Prostate gland (tissue), 2 donors: ENCODE results near the gene MMP2. TPM values are rescaled to one million over a fixed set of nuclear protein-coding genes. Genes with fewer than 3 reads are reported as not detected.

Experiments
- DNase-seq: peaks from one replicate; pipeline ENCODE4 v3.0.0-alpha.2; 2019; ENCODE audit warnings: low spot score
- H3K27ac ChIP-seq, 2 donors: fragments of 200-600 bp; sonication (generic); 2 replicates each; pipeline ENCODE4 v1.5.1; 2017 to 2019
- H3K27me3 ChIP-seq: fragments of 200-600 bp; sonication (generic); replicated peaks from 2 replicates; pipeline ENCODE4 v1.5.1; 2019; ENCODE audit not compliant: insufficient read depth
- H3K36me3 ChIP-seq, 2 donors: fragments of 200-600 bp; sonication (generic); 1 replicate in 1 of 2; 2 replicates in 1 of 2; pipeline versions ENCODE4 v1.5.1 to v1.8.1; 2017 to 2019
- H3K4me1 ChIP-seq: fragments of 200-600 bp; sonication (generic); replicated peaks from 2 replicates; pipeline ENCODE4 v1.5.1; 2019
- H3K4me3 ChIP-seq, 2 donors: fragments of 200-600 bp; sonication (generic); 2 replicates each; pipeline ENCODE4 v1.5.1; 2017 to 2019
- H3K9me3 ChIP-seq: fragments of 200-600 bp; sonication (generic); 2 replicates; pipeline ENCODE4 v1.5.1; 2017
- POLR2A ChIP-seq: fragments of 450-650 bp; IDR thresholded peaks from one replicate; pipeline ENCODE4 v1.6.1; 2016; ENCODE audit warnings: antibody characterized with exemption, mild to moderate bottlenecking
- POLR2AphosphoS5 ChIP-seq: sonication (generic); formaldehyde crosslinking; IDR thresholded peaks from one replicate; pipeline ENCODE4 v1.6.1; 2017; ENCODE audit warnings: antibody characterized with exemption
- WGBS: methylation state at CpG from one replicate; pipeline ENCODE4 v1.1.5; 2018; 5-methylcytosine and 5-hydroxymethylcytosine counted together
- intact Hi-C: fragments of 100-400 bp; cut with DNase I; formaldehyde crosslinking; loops from one replicate; pipeline ENCODE4 v1.14.2; 2022
- total RNA-seq, 2 donors: library from RNA; depleted of rRNA; stranded (reverse); fragments of >200 nt; gene quantifications; one replicate each; pipeline ENCODE4 v1.1.0, GENCODE V29; 2016
- TF ChIP-seq, protein P1 (sequence below), 4 experiments: fragments of 200-600 bp in 2 of 4; fragments of 450-650 bp in 2 of 4; sonication (generic) in 2 of 4; IDR thresholded peaks; 1 replicate in 3 of 4; 2 replicates in 1 of 4; pipeline ENCODE4 v1.5.1; 2016 to 2019; ENCODE audit warnings: antibody characterized with exemption in 4 of 4, mild to moderate bottlenecking in 2 of 4, moderate library complexity in 2 of 4

Gene MMP2
- 100 to 1,000 TPM in 1 of 2 donors, 10 to 100 TPM in 1; 22.9 to 175 TPM for total RNA-seq

DNA sequence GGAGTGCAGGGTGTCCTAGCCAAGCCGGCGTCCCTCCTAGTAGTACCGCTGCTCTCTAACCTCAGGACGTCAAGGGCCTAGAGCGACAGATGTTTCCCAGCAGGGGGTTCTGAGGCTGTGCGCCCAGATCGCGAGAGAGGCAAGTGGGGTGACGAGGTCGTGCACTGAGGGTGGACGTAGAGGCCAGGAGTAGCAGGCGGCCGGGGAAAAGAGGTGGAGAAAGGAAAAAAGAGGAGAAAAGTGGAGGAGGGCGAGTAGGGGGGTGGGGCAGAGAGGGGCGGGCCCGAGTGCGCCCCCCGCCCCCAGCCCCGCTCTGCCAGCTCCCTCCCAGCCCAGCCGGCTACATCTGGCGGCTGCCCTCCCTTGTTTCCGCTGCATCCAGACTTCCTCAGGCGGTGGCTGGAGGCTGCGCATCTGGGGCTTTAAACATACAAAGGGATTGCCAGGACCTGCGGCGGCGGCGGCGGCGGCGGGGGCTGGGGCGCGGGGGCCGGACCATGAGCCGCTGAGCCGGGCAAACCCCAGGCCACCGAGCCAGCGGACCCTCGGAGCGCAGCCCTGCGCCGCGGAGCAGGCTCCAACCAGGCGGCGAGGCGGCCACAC lies at the start of gene MMP2:
Gene MMP2 (plus strand): TSS at position 372 of the 603 bp plus-strand sequence. CDS start 282 bp downstream, outside the sequence.
- Histone ChIP-seq H3K4me1 (no peaks in the 10 kb centered on the region), H3K36me3 (no peaks in the 10 kb centered on the region), H3K4me3 (peak within 1 kb of the TSS; percentile 40 to 44), H3K27ac (peak within 1 kb of the TSS; percentile 59 to 64), H3K9me3 (no peaks in the 10 kb centered on the region), H3K27me3 (no peaks in the 10 kb centered on the region)
- WGBS: 10% methylated on average over 43 of the region's 46 CpGs
- no peak for DNase-seq
- TF ChIP-seq POLR2A: no peak
- TF ChIP-seq POLR2AphosphoS5: no peak
- TF ChIP-seq, protein P1, sequence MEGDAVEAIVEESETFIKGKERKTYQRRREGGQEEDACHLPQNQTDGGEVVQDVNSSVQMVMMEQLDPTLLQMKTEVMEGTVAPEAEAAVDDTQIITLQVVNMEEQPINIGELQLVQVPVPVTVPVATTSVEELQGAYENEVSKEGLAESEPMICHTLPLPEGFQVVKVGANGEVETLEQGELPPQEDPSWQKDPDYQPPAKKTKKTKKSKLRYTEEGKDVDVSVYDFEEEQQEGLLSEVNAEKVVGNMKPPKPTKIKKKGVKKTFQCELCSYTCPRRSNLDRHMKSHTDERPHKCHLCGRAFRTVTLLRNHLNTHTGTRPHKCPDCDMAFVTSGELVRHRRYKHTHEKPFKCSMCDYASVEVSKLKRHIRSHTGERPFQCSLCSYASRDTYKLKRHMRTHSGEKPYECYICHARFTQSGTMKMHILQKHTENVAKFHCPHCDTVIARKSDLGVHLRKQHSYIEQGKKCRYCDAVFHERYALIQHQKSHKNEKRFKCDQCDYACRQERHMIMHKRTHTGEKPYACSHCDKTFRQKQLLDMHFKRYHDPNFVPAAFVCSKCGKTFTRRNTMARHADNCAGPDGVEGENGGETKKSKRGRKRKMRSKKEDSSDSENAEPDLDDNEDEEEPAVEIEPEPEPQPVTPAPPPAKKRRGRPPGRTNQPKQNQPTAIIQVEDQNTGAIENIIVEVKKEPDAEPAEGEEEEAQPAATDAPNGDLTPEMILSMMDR (IDR thresholded peaks at IDR 0.05): no peak
- intact Hi-C loops: no loop called here

DNA sequence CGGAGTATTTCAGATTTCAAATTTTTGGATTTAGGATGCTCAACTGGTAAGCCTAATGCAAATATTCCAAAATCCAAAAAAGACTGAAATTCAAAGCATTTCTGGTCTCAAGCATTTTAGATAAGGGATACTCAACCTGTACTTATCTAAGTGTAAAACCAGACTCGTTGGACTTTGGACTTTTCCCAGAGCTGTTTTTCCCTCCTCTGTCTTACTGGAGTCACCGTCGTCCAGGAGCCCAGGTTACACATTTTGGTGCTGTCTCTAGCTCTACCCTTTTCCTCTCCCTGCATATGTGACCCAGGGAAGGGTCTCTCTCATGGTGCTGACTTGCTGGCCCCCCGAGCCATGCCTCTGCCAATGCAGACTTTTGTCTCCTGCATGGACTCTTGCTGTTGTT lies 46.0 kb upstream of the MMP2 start:
- TF ChIP-seq POLR2A: no peak
- no peak overlapping the region for H3K4me3 ChIP-seq
- no peak for DNase-seq
- no peaks in the 10 kb centered on the region for H3K4me1 ChIP-seq
- 74% methylated on average over 5 of the region's 5 CpGs for WGBS
- H3K9me3 ChIP-seq: no peaks in the 10 kb centered on the region
- intact Hi-C loops: no loop called here
- H3K27me3 ChIP-seq: no peaks in the 10 kb centered on the region
- no peaks in the 10 kb centered on the region for H3K36me3 ChIP-seq
- no peak overlapping the region for H3K27ac ChIP-seq

- WGBS: 88% methylated on average over 5 of the region's 5 CpGs
- H3K27ac ChIP-seq: no peak overlapping the region
- TF ChIP-seq POLR2A (no peak), POLR2AphosphoS5 (no peak)
- TF ChIP-seq, protein P1 (IDR thresholded peaks at IDR 0.05): no peak
These were observed 45.5 kb upstream of the MMP2 start for GRCh38 chr16:55433535-55433934.

DNA sequence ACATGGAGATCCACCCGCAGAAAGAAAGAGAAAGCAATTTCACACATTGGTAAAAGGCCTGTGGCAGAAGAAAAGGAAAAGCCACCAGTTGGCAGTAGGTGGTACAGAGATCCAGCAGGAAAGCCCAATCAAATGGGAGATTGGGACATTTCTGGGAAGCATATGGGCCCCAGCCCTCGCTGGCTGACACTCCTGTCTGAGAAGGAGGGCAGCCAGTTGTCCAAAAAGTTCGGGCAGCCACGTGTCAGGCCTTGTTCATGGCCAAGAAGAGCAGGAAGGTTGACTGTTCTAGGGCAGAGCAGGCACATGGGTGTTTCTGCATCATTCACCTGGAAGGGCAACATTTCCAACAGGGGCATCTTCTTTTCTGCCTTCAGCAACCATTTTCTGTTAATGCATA lies 45.0 kb upstream of the MMP2 start:
- WGBS: 76% methylated on average over 4 of the region's 4 CpGs
- H3K27me3 ChIP-seq: no peaks in the 10 kb centered on the region
- H3K27ac ChIP-seq: no peak overlapping the region
- TF ChIP-seq POLR2AphosphoS5 (no peak), POLR2A (no peak)
- TF ChIP-seq, protein P1 (IDR thresholded peaks at IDR 0.05): no peak
- DNase-seq: no peak
- H3K36me3 ChIP-seq: no peaks in the 10 kb centered on the region
- H3K4me3 ChIP-seq: no peak overlapping the region
- intact Hi-C loops: no loop called here
- no peaks in the 10 kb centered on the region for H3K4me1 ChIP-seq
- no peaks in the 10 kb centered on the region for H3K9me3 ChIP-seq

More at GRCh38 chr16:55433535-55433934, 45.5 kb upstream of the MMP2 start:
- Histone ChIP-seq H3K4me1 (no peaks in the 10 kb centered on the region), H3K9me3 (no peaks in the 10 kb centered on the region), H3K36me3 (no peaks in the 10 kb centered on the region), H3K27me3 (no peaks in the 10 kb centered on the region), H3K4me3 (no peak overlapping the region)
- DNase-seq: no peak
- intact Hi-C loops: no loop called here

DNA sequence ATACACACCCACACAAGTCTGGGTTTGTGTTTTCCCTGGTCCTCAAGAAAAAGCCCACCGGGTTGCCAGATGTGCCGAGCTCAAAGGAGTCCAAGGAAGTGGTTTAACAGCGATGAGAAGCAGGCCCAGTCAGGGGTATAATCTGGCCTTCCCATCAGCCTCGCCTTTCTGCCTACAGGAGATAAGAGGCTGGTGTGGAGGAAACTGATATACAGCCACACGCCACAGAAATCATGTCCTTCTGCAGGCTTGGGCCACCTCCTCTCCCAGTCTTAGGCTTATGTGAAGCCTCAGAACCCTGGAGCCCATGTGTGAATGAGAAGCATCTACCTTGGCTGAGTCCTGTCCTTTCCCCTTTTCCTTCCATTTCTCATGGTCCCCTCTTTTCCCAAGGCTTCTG lies 43.6 kb upstream of the MMP2 start:
- 63% methylated on average over 5 of the region's 5 CpGs for WGBS
- Histone ChIP-seq H3K36me3 (no peaks in the 10 kb centered on the region), H3K27ac (no peak overlapping the region), H3K4me3 (no peak overlapping the region), H3K27me3 (no peaks in the 10 kb centered on the region), H3K9me3 (no peaks in the 10 kb centered on the region), H3K4me1 (no peaks in the 10 kb centered on the region)
- TF ChIP-seq, protein P1 (IDR thresholded peaks at IDR 0.05): no peak
- TF ChIP-seq POLR2A (no peak), POLR2AphosphoS5 (no peak)
- DNase-seq: no peak
- intact Hi-C loops: no loop called here
